ENCODE measurements around the gene TMEM82. TPM values are rescaled to one million over a fixed set of nuclear protein-coding genes. Genes with fewer than 3 reads are reported as not detected.

TMEM82 gene
- polyA plus RNA-seq, 1 of the 3 experiments (the other 2 are of a cell fraction), result not detected

- ChIA-PET POLR2A (interaction anchor here (1.4 kb wide), 1 partner anchor 9 kb away, joined by 3 read pairs; no protein-coding TSS in a partner anchor), CTCF (interaction anchor here (4.8 kb wide), 1 partner anchor 20 kb away, joined by 21 read pairs; no protein-coding TSS in a partner anchor)
- no peak for DNase-seq
- Histone ChIP-seq H3K9me2 (no peaks in the 10 kb centered on the region), H3K27ac (ENCODE audit: low read depth in 2 of 2, low read length in 1 of 2) (no peak overlapping the region), H3K4me3 (ENCODE audit: low read depth in 2 of 2, low read length in 1 of 2) (no peak overlapping the region), H3F3A (replicated peaks; ENCODE audit: insufficient read depth) (peaks cover 7% of the 10 kb centered on the region), H2AFZ (ENCODE audit: low read depth) (no peak overlapping the region), H3K27me3 (ENCODE audit: insufficient read depth) (no peaks in the 10 kb centered on the region), H3K4me1 (ENCODE audit: control insufficient read depth in 1 of 2, insufficient read depth in 2 of 2, low read depth in 1 of 2, low read length in 1 of 2) (no peaks in the 10 kb centered on the region), H3K4me2 (no peak overlapping the region), H3K9me3 (no peaks in the 10 kb centered on the region), H4K20me1 (ENCODE audit: insufficient read depth) (no peaks in the 10 kb centered on the region), H3K79me2 (ENCODE audit: insufficient read depth) (peaks cover 6% of the 10 kb centered on the region; the same call in 1 of the 2 replicates), H3K9ac (no peak overlapping the region), H3K36me3 (replicated peaks in 1 of 2; ENCODE audit: control insufficient read depth in 1 of 2, insufficient read depth in 2 of 2, low read length in 1 of 2) (peaks cover 49 to 55% of the 10 kb centered on the region in 2 experiments)
- no peak for TF ChIP-seq FOSL2 (IDR thresholded peaks at IDR 0.05; ENCODE audit: borderline replicate concordance, low read depth)
- TF ChIP-seq IRF3 (IDR thresholded peaks at IDR 0.05; ENCODE audit: low read depth, low read length), result no peak
- no peak for TF ChIP-seq SIN3A (IDR thresholded peaks at IDR 0.05; ENCODE audit: borderline replicate concordance, low read depth, low read length)
- no peak for TF ChIP-seq YY1 (IDR thresholded peaks at IDR 0.05; ENCODE audit: low read depth)
- TF ChIP-seq FOXM1 (IDR thresholded peaks at IDR 0.05; ENCODE audit: low read depth), result no peak
- no peak for TF ChIP-seq RXRA (IDR thresholded peaks at IDR 0.05; ENCODE audit: borderline replicate concordance, low read depth)
- TF ChIP-seq RCOR1 (IDR thresholded peaks at IDR 0.05; ENCODE audit: low read length), result no peak
- no peak for TF ChIP-seq MAX (IDR thresholded peaks at IDR 0.05; ENCODE audit: low read depth)
- TF ChIP-seq RAD21 (IDR thresholded peaks at IDR 0.05; ENCODE audit: low read length), result no peak
- TF ChIP-seq MXI1 (IDR thresholded peaks at IDR 0.05; ENCODE audit: low read depth, low read length), result no peak
- no peak for TF ChIP-seq GATA2 (CRISPR knock-in tag; IDR thresholded peaks at IDR 0.05)
- 77% methylated on average over 6 of the region's 6 CpGs for WGBS (ENCODE audit: low lambda C conversion rate)
Measured at GRCh38 chr1:15771836-15772515, 29.7 kb downstream of the TMEM82 start.

GRCh38 chr1:15775706-15776105, 33.4 kb downstream of the TMEM82 start:
- no peak overlapping the region for H3K27ac ChIP-seq (ENCODE audit: low read depth in 2 of 2, low read length in 1 of 2)
- no peak overlapping the region for H3K4me3 ChIP-seq (ENCODE audit: low read depth in 2 of 2, low read length in 1 of 2)
- no peaks in the 10 kb centered on the region for H3K9me2 ChIP-seq
- no peaks in the 10 kb centered on the region for H3K27me3 ChIP-seq (ENCODE audit: insufficient read depth)
- ChIA-PET POLR2A (no interaction called here), CTCF (interaction anchor here (0.7 to 1.8 kb wide), 2 partner anchors 16 to 218 kb away, joined by 3 to 7 read pairs; no protein-coding TSS in a partner anchor)
- H3K4me2 ChIP-seq, result no peak overlapping the region
- H3K4me1 ChIP-seq (ENCODE audit: control insufficient read depth in 1 of 2, insufficient read depth in 2 of 2, low read depth in 1 of 2, low read length in 1 of 2), result no peaks in the 10 kb centered on the region
- no peak for TF ChIP-seq MXI1 (IDR thresholded peaks at IDR 0.05; ENCODE audit: low read depth, low read length)
- TF ChIP-seq FOXM1 (IDR thresholded peaks at IDR 0.05; ENCODE audit: low read depth), result no peak
- H3K9ac ChIP-seq, result no peak overlapping the region
- H3K36me3 ChIP-seq (replicated peaks in 1 of 2; ENCODE audit: control insufficient read depth in 1 of 2, insufficient read depth in 2 of 2, low read length in 1 of 2), result peaks cover 39 to 52% of the 10 kb centered on the region in 2 experiments
- peaks cover 9% of the 10 kb centered on the region for H3F3A ChIP-seq (replicated peaks; ENCODE audit: insufficient read depth)
- no peaks in the 10 kb centered on the region for H4K20me1 ChIP-seq (ENCODE audit: insufficient read depth)
- no peaks in the 10 kb centered on the region for H3K9me3 ChIP-seq
- DNase-seq, result no peak
- H2AFZ ChIP-seq (ENCODE audit: low read depth), result no peak overlapping the region
- WGBS (ENCODE audit: low lambda C conversion rate), result 88% methylated on average over 2 of the region's 2 CpGs
- H3K79me2 ChIP-seq (ENCODE audit: insufficient read depth), result no peaks in the 10 kb centered on the region

All from SK-N-SH (cell line).